ENCODE measurements around the gene PTPRB.

- TF ChIP-seq CTCF (IDR thresholded peaks at IDR 0.05; ENCODE audit: low read depth, low read length, poor library complexity, severe bottlenecking) (no peak), EZH2phosphoT487 (IDR thresholded peaks at IDR 0.05; ENCODE audit: borderline replicate concordance, low read length) (no peak)
These were observed 11.0 kb upstream of the PTPRB start for GRCh38 chr12:70648191-70648590.

Measured in DOHH2 (cell line).